Endothelial cell (in vitro differentiated cells): ENCODE measurements around the gene SEMA4D. TPM values are rescaled to one million over a fixed set of nuclear protein-coding genes. Genes with fewer than 3 reads are reported as not detected.

ENCODE experiments used
- DNase-seq: peaks from one replicate; pipeline ENCODE4 v3.0.0; 2021; ENCODE audit warnings: low spot score
- H3K27ac Mint-ChIP-seq: one replicate; pipeline ENCODE4 v1.8.0; 2021; ENCODE audit warnings: mixed read lengths, inconsistent platforms; ENCODE audit not compliant: unreplicated experiment
- H3K27me3 Mint-ChIP-seq: one replicate; pipeline ENCODE4 v1.8.0; 2021; ENCODE audit warnings: mild to moderate bottlenecking, moderate library complexity, mixed read lengths, inconsistent platforms; ENCODE audit not compliant: unreplicated experiment
- H3K36me3 Mint-ChIP-seq: one replicate; pipeline ENCODE4 v1.8.0; 2021; ENCODE audit warnings: mild to moderate bottlenecking, low read depth, mixed read lengths, inconsistent platforms; ENCODE audit not compliant: unreplicated experiment
- H3K4me1 Mint-ChIP-seq: one replicate; pipeline ENCODE4 v1.8.0; 2021; ENCODE audit warnings: mild to moderate bottlenecking, mixed read lengths, inconsistent platforms; ENCODE audit not compliant: unreplicated experiment
- H3K4me3 Mint-ChIP-seq: one replicate; pipeline ENCODE4 v1.8.0; 2021; ENCODE audit warnings: mild to moderate bottlenecking, mixed read lengths, inconsistent platforms; ENCODE audit not compliant: unreplicated experiment
- H3K9me3 Mint-ChIP-seq: one replicate; pipeline ENCODE4 v1.8.0; 2021; ENCODE audit warnings: mixed read lengths, inconsistent platforms; ENCODE audit not compliant: unreplicated experiment
- CTCF ChIP-seq: fragments of 200-600 bp; sonication (generic); IDR thresholded peaks from one replicate; pipeline ENCODE4 v1.5.0; 2021; ENCODE audit warnings: antibody characterized with exemption; ENCODE audit not compliant: unreplicated experiment
- total RNA-seq: library from RNA; stranded (reverse); fragmentation: NEBNext Ultra II Directional; extraction: Animal tissue kit (Norgen Biotek cat#: 25700); gene quantifications from one replicate; pipeline ENCODE4 v1.2.1, GENCODE V29; 2021; ENCODE audit not compliant: unreplicated experiment

The SEMA4D gene
- total RNA-seq, 1 donor from 2014 or later, result 14.8 TPM

GRCh38 chr9:89525446-89526374 is 27.8 kb upstream of the SEMA4D start:
- no peak for TF ChIP-seq CTCF
- Mint-ChIP-seq H3K27me3 (peaks cover 3% of the 10 kb centered on the region), H3K27ac (no peak overlapping the region), H3K4me1 (peaks cover 29% of the 10 kb centered on the region), H3K9me3 (no peaks in the 10 kb centered on the region), H3K36me3 (no peaks in the 10 kb centered on the region), H3K4me3 (no peak overlapping the region)
- DNase-seq, result no peak

- no peak for DNase-seq
- no peaks in the 10 kb centered on the region for H3K9me3 Mint-ChIP-seq
- H3K36me3 Mint-ChIP-seq, result no peaks in the 10 kb centered on the region
- no peak overlapping the region for H3K4me3 Mint-ChIP-seq
- peaks cover 29% of the 10 kb centered on the region for H3K4me1 Mint-ChIP-seq
- H3K27ac Mint-ChIP-seq, result no peak overlapping the region
- no peak for TF ChIP-seq CTCF
- peaks cover 3% of the 10 kb centered on the region for H3K27me3 Mint-ChIP-seq
Measured at GRCh38 chr9:89524963-89525362, 27.1 kb upstream of the SEMA4D start.

- peak overlapping the region; percentile 57 for H3K27ac Mint-ChIP-seq
- H3K9me3 Mint-ChIP-seq, result no peaks in the 10 kb centered on the region
- peaks cover 29% of the 10 kb centered on the region for H3K4me1 Mint-ChIP-seq
- TF ChIP-seq CTCF, result no peak
- no peak overlapping the region for H3K4me3 Mint-ChIP-seq
- no peak for DNase-seq
- H3K27me3 Mint-ChIP-seq, result peaks cover 3% of the 10 kb centered on the region
- no peaks in the 10 kb centered on the region for H3K36me3 Mint-ChIP-seq
Measured at GRCh38 chr9:89523948-89524347, 26.0 kb upstream of the SEMA4D start.

- DNase-seq, result no peak
- no peaks in the 10 kb centered on the region for H3K36me3 Mint-ChIP-seq
- TF ChIP-seq CTCF, result no peak
- H3K27ac Mint-ChIP-seq, result peak overlapping the region; percentile 72
- H3K27me3 Mint-ChIP-seq, result peaks cover 3% of the 10 kb centered on the region
- no peak overlapping the region for H3K4me3 Mint-ChIP-seq
- H3K9me3 Mint-ChIP-seq, result no peaks in the 10 kb centered on the region
- H3K4me1 Mint-ChIP-seq, result peaks cover 29% of the 10 kb centered on the region
Measured at GRCh38 chr9:89522959-89523285, 25.0 kb upstream of the SEMA4D start.

GRCh38 chr9:89522261-89522958 is 24.5 kb upstream of the SEMA4D start:
- Mint-ChIP-seq H3K36me3 (no peaks in the 10 kb centered on the region), H3K4me1 (peaks cover 29% of the 10 kb centered on the region), H3K9me3 (no peaks in the 10 kb centered on the region), H3K27ac (peak overlapping the region; percentile 86), H3K4me3 (peak overlapping the region; percentile 74), H3K27me3 (peaks cover 3% of the 10 kb centered on the region)
- no peak for TF ChIP-seq CTCF
- DNase-seq, result no peak
